WTC11 (cell line): ENCODE data around the gene P3H3. TPM values are rescaled to one million over a fixed set of nuclear protein-coding genes. Genes with fewer than 3 reads are reported as not detected.

Source experiments
- ATAC-seq: fragments of 200-7000 bp; cut with Tn5 transposase; 2 replicates; pipeline ENCODE4 v1.10.0; 2021; ENCODE audit warnings: mild to moderate bottlenecking, moderate library complexity
- CTCF ChIA-PET: fragments of 300-600 bp; sonication (Branson Sonifier 250); formaldehyde crosslinking; loops from one replicate; lab custom pipeline; 2021; ENCODE audit warnings: antibody characterized with exemption; lab: Charles Lee
- POLR2A ChIA-PET: fragments of 350-600 bp; sonication (Branson Sonifier 250); formaldehyde crosslinking; loops from one replicate; lab custom pipeline; 2021; ENCODE audit warnings: antibody characterized with exemption; lab: Charles Lee
- DNase-seq: peaks from one replicate; pipeline ENCODE4 v3.0.0; 2021; ENCODE audit warnings: low spot score
- H3K27ac Mint-ChIP-seq: 2 replicates; pipeline ENCODE4 v1.8.0; 2021; ENCODE audit warnings: mixed read lengths
- H3K27me3 Mint-ChIP-seq: 2 replicates; pipeline ENCODE4 v1.8.0; 2021; ENCODE audit warnings: low read depth, mild to moderate bottlenecking, moderate library complexity, mixed read lengths
- H3K36me3 Mint-ChIP-seq: 2 replicates; pipeline ENCODE4 v1.8.0; 2021; ENCODE audit warnings: mixed read lengths
- H3K4me1 Mint-ChIP-seq: 2 replicates; pipeline ENCODE4 v1.8.0; 2022; ENCODE audit warnings: mixed read lengths
- H3K4me3 Mint-ChIP-seq: 2 replicates; pipeline ENCODE4 v1.8.0; 2021; ENCODE audit warnings: mild to moderate bottlenecking, moderate library complexity, mixed read lengths
- H3K9me3 Mint-ChIP-seq: 2 replicates; pipeline ENCODE4 v1.8.0; 2021; ENCODE audit warnings: mixed read lengths
- CBFB ChIP-seq: sonication (generic); formaldehyde crosslinking; IDR thresholded peaks from 2 replicates; pipeline ENCODE4 v1.8.1; 2022; ENCODE audit warnings: mild to moderate bottlenecking, low read depth, missing genetic modification reagents
- EMX1 ChIP-seq: fragments of 250-450 bp; sonication (Bioruptor Pico); IDR thresholded peaks from 2 replicates; pipeline ENCODE4 v1.8.0; 2021; ENCODE audit warnings: mild to moderate bottlenecking
- FOXK1 ChIP-seq: sonication (generic); formaldehyde crosslinking; IDR thresholded peaks from 2 replicates; pipeline ENCODE4 v1.8.0; 2022; ENCODE audit warnings: mild to moderate bottlenecking, moderate library complexity, missing genetic modification reagents
- MXD4 ChIP-seq: fragments of 250-450 bp; sonication (Bioruptor Pico); IDR thresholded peaks from 2 replicates; pipeline ENCODE4 v1.8.0; 2021; ENCODE audit warnings: mild to moderate bottlenecking, moderate library complexity, borderline replicate concordance
- NR3C1 ChIP-seq: sonication (generic); formaldehyde crosslinking; conservative IDR thresholded peaks from 2 replicates; pipeline ENCODE4 v1.8.1; 2023; ENCODE audit warnings: low read depth, mild to moderate bottlenecking, missing genetic modification reagents
- OVOL2 ChIP-seq: fragments of 250-450 bp; sonication (Bioruptor Pico); IDR thresholded peaks from 2 replicates; pipeline ENCODE4 v1.9.0; 2021; ENCODE audit warnings: mild to moderate bottlenecking, borderline replicate concordance
- RORB ChIP-seq: fragments of 250-450 bp; sonication (Bioruptor Pico); IDR thresholded peaks from 2 replicates; pipeline ENCODE4 v1.9.0; 2021; ENCODE audit warnings: mild to moderate bottlenecking
- SMAD4 ChIP-seq: sonication (generic); formaldehyde crosslinking; IDR thresholded peaks from 2 replicates; pipeline ENCODE4 v1.8.0; 2022; ENCODE audit warnings: mild to moderate bottlenecking, missing genetic modification reagents
- ZNF121 ChIP-seq: sonication (generic); formaldehyde crosslinking; IDR thresholded peaks from 2 replicates; pipeline ENCODE4 v1.8.0; 2023; ENCODE audit warnings: missing genetic modification reagents
- ZNF219 ChIP-seq: sonication (generic); formaldehyde crosslinking; IDR thresholded peaks from 2 replicates; pipeline ENCODE4 v1.8.0; 2023; ENCODE audit warnings: missing genetic modification reagents, mild to moderate bottlenecking, borderline replicate concordance
- total RNA-seq: library from RNA; stranded (reverse); gene quantifications from 3 replicates; pipeline ENCODE4 v1.2.3, GENCODE V29; 2021
- TF ChIP-seq, protein P1 (sequence below): sonication (generic); formaldehyde crosslinking; IDR thresholded peaks from 2 replicates; pipeline ENCODE4 v1.8.1; 2023; ENCODE audit warnings: mild to moderate bottlenecking, missing genetic modification reagents, borderline replicate concordance
- TF ChIP-seq, protein P2 (sequence below): sonication (generic); formaldehyde crosslinking; IDR thresholded peaks from 2 replicates; pipeline ENCODE4 v1.8.1; 2023; ENCODE audit warnings: mild to moderate bottlenecking, missing genetic modification reagents
- TF ChIP-seq, protein P3 (sequence below): sonication (generic); formaldehyde crosslinking; IDR thresholded peaks from 2 replicates; pipeline ENCODE4 v1.8.0; 2023; ENCODE audit warnings: missing genetic modification reagents
- TF ChIP-seq, protein P4 (sequence below): fragments of 250-450 bp; sonication (Bioruptor Pico); IDR thresholded peaks from 2 replicates; pipeline ENCODE4 v1.9.0; 2021; ENCODE audit warnings: mild to moderate bottlenecking, borderline replicate concordance
- TF ChIP-seq, protein P5 (sequence below): fragments of 250-450 bp; sonication (Bioruptor Pico); IDR thresholded peaks from 2 replicates; pipeline ENCODE4 v2.1.2; 2022; ENCODE audit warnings: mild to moderate bottlenecking, moderate library complexity
- TF ChIP-seq, protein P6 (sequence below): sonication (generic); formaldehyde crosslinking; IDR thresholded peaks from 2 replicates; pipeline ENCODE4 v1.8.0; 2023; ENCODE audit warnings: mild to moderate bottlenecking, missing genetic modification reagents

The P3H3 gene
- total RNA-seq, 1 experiment from 2014 or later: 50.7 TPM

DNA sequence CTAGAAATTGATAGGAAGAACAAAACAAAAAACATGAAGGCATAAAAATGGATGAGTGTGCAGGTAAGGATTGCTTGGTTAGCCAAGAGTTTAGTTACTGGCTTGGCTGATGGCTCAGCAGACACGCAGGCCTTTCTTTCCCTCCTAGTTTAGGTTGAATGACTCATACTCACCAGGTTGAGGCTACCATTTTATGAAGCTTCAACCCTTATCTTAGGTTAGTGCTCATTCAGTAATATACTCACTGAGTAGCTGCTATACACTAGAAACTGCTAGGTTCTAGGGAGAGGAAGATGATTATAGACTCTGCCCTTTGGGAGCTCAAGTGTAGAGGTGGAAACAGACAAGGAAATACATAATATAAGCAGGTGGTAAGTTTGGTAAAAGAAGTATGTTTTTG lies 6.0 kb downstream of the P3H3 start:
- ChIA-PET POLR2A (interaction anchor here (0.6 to 1.2 kb wide), 4 partner anchors 19 to 511 kb away, joined by 3 to 5 read pairs (median 3); no protein-coding TSS in a partner anchor), CTCF (interaction anchor here (1.0 to 5.1 kb wide), 14 partner anchors 9 to 214 kb away, joined by 3 to 54 read pairs (median 10); partner anchors contain the start of genes CDCA3, COPS7A, GPR162 and MLF2)
- no peak overlapping the region for H3K4me3 Mint-ChIP-seq
- DNase-seq: no peak
- peaks cover 59% of the 10 kb centered on the region for H3K36me3 Mint-ChIP-seq
- no peak for ATAC-seq
- no peaks in the 10 kb centered on the region for H3K27me3 Mint-ChIP-seq
- peaks cover 18% of the 10 kb centered on the region for H3K4me1 Mint-ChIP-seq
- TF ChIP-seq RORB (CRISPR knock-in tag): no peak
- no peak for TF ChIP-seq OVOL2 (CRISPR knock-in tag)
- TF ChIP-seq, protein P1, sequence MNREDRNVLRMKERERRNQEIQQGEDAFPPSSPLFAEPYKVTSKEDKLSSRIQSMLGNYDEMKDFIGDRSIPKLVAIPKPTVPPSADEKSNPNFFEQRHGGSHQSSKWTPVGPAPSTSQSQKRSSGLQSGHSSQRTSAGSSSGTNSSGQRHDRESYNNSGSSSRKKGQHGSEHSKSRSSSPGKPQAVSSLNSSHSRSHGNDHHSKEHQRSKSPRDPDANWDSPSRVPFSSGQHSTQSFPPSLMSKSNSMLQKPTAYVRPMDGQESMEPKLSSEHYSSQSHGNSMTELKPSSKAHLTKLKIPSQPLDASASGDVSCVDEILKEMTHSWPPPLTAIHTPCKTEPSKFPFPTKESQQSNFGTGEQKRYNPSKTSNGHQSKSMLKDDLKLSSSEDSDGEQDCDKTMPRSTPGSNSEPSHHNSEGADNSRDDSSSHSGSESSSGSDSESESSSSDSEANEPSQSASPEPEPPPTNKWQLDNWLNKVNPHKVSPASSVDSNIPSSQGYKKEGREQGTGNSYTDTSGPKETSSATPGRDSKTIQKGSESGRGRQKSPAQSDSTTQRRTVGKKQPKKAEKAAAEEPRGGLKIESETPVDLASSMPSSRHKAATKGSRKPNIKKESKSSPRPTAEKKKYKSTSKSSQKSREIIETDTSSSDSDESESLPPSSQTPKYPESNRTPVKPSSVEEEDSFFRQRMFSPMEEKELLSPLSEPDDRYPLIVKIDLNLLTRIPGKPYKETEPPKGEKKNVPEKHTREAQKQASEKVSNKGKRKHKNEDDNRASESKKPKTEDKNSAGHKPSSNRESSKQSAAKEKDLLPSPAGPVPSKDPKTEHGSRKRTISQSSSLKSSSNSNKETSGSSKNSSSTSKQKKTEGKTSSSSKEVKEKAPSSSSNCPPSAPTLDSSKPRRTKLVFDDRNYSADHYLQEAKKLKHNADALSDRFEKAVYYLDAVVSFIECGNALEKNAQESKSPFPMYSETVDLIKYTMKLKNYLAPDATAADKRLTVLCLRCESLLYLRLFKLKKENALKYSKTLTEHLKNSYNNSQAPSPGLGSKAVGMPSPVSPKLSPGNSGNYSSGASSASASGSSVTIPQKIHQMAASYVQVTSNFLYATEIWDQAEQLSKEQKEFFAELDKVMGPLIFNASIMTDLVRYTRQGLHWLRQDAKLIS (CRISPR knock-in tag): no peak
- TF ChIP-seq MXD4: no peak
- no peak for TF ChIP-seq EMX1
- TF ChIP-seq, protein P2, sequence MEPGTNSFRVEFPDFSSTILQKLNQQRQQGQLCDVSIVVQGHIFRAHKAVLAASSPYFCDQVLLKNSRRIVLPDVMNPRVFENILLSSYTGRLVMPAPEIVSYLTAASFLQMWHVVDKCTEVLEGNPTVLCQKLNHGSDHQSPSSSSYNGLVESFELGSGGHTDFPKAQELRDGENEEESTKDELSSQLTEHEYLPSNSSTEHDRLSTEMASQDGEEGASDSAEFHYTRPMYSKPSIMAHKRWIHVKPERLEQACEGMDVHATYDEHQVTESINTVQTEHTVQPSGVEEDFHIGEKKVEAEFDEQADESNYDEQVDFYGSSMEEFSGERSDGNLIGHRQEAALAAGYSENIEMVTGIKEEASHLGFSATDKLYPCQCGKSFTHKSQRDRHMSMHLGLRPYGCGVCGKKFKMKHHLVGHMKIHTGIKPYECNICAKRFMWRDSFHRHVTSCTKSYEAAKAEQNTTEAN (CRISPR knock-in tag): no peak
- TF ChIP-seq, protein P3, sequence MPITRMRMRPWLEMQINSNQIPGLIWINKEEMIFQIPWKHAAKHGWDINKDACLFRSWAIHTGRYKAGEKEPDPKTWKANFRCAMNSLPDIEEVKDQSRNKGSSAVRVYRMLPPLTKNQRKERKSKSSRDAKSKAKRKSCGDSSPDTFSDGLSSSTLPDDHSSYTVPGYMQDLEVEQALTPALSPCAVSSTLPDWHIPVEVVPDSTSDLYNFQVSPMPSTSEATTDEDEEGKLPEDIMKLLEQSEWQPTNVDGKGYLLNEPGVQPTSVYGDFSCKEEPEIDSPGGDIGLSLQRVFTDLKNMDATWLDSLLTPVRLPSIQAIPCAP (CRISPR knock-in tag): no peak
- TF ChIP-seq NR3C1 (CRISPR knock-in tag): no peak
- no peak for TF ChIP-seq CBFB (CRISPR knock-in tag)
- TF ChIP-seq ZNF121: no peak
- H3K9me3 Mint-ChIP-seq: no peaks in the 10 kb centered on the region
- H3K27ac Mint-ChIP-seq: no peak overlapping the region

DNA sequence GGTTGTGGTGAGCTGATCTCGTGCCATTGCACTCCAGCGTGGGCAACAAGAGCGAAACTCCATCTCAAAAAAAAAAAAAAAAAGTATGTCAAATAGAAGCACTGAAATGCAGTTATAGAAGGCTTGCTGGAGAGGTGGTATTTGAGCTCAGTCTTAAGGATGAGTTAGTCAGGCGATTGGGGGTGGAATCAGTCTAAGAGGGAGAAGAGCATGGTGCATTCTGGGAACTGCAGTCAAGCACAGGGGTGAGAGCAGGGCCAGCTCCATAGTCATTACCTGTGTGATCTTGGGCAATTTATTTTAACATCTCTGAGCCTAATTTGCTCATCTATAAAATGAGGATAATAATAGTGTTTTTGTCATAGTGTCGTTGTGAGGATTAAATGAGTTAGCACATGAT lies 6.7 kb downstream of the P3H3 start:
- Mint-ChIP-seq H3K4me3 (no peak overlapping the region), H3K27me3 (no peaks in the 10 kb centered on the region), H3K27ac (peak overlapping the region; percentile 74), H3K9me3 (no peaks in the 10 kb centered on the region), H3K36me3 (peaks cover 59% of the 10 kb centered on the region), H3K4me1 (peaks cover 18% of the 10 kb centered on the region)
- no peak for DNase-seq
- ATAC-seq: no peak
- POLR2A ChIA-PET: interaction anchor here (0.6 to 1.2 kb wide), 6 partner anchors 14 to 511 kb away, joined by 3 to 5 read pairs (median 3); partner anchors contain the start of gene GPR162
- CTCF ChIA-PET: interaction anchor here (0.7 to 5.1 kb wide), 18 partner anchors 8 to 214 kb away, joined by 3 to 54 read pairs (median 6); partner anchors contain the start of genes CDCA3, COPS7A, GPR162 and MLF2
- TF ChIP-seq FOXK1 (CRISPR knock-in tag) (no peak), ZNF219 (CRISPR knock-in tag) (no peak), SMAD4 (CRISPR knock-in tag) (no peak)
- TF ChIP-seq, protein P4, sequence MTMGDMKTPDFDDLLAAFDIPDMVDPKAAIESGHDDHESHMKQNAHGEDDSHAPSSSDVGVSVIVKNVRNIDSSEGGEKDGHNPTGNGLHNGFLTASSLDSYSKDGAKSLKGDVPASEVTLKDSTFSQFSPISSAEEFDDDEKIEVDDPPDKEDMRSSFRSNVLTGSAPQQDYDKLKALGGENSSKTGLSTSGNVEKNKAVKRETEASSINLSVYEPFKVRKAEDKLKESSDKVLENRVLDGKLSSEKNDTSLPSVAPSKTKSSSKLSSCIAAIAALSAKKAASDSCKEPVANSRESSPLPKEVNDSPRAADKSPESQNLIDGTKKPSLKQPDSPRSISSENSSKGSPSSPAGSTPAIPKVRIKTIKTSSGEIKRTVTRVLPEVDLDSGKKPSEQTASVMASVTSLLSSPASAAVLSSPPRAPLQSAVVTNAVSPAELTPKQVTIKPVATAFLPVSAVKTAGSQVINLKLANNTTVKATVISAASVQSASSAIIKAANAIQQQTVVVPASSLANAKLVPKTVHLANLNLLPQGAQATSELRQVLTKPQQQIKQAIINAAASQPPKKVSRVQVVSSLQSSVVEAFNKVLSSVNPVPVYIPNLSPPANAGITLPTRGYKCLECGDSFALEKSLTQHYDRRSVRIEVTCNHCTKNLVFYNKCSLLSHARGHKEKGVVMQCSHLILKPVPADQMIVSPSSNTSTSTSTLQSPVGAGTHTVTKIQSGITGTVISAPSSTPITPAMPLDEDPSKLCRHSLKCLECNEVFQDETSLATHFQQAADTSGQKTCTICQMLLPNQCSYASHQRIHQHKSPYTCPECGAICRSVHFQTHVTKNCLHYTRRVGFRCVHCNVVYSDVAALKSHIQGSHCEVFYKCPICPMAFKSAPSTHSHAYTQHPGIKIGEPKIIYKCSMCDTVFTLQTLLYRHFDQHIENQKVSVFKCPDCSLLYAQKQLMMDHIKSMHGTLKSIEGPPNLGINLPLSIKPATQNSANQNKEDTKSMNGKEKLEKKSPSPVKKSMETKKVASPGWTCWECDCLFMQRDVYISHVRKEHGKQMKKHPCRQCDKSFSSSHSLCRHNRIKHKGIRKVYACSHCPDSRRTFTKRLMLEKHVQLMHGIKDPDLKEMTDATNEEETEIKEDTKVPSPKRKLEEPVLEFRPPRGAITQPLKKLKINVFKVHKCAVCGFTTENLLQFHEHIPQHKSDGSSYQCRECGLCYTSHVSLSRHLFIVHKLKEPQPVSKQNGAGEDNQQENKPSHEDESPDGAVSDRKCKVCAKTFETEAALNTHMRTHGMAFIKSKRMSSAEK (CRISPR knock-in tag): no peak
- TF ChIP-seq, protein P5, sequence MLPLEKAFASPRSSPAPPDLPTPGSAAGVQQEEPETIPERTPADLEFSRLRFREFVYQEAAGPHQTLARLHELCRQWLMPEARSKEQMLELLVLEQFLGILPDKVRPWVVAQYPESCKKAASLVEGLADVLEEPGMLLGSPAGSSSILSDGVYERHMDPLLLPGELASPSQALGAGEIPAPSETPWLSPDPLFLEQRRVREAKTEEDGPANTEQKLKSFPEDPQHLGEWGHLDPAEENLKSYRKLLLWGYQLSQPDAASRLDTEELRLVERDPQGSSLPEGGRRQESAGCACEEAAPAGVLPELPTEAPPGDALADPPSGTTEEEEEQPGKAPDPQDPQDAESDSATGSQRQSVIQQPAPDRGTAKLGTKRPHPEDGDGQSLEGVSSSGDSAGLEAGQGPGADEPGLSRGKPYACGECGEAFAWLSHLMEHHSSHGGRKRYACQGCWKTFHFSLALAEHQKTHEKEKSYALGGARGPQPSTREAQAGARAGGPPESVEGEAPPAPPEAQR (CRISPR knock-in tag): no peak
- TF ChIP-seq, protein P6, sequence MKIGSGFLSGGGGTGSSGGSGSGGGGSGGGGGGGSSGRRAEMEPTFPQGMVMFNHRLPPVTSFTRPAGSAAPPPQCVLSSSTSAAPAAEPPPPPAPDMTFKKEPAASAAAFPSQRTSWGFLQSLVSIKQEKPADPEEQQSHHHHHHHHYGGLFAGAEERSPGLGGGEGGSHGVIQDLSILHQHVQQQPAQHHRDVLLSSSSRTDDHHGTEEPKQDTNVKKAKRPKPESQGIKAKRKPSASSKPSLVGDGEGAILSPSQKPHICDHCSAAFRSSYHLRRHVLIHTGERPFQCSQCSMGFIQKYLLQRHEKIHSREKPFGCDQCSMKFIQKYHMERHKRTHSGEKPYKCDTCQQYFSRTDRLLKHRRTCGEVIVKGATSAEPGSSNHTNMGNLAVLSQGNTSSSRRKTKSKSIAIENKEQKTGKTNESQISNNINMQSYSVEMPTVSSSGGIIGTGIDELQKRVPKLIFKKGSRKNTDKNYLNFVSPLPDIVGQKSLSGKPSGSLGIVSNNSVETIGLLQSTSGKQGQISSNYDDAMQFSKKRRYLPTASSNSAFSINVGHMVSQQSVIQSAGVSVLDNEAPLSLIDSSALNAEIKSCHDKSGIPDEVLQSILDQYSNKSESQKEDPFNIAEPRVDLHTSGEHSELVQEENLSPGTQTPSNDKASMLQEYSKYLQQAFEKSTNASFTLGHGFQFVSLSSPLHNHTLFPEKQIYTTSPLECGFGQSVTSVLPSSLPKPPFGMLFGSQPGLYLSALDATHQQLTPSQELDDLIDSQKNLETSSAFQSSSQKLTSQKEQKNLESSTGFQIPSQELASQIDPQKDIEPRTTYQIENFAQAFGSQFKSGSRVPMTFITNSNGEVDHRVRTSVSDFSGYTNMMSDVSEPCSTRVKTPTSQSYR (CRISPR knock-in tag): no peak
- TF ChIP-seq, protein P1 (CRISPR knock-in tag): no peak
